C4-2B (cell line): ENCODE results near the gene C10orf105.

ENCODE experiments used
- H3K27ac ChIP-seq: fragments of 450-650 bp; 2 replicates; pipeline ENCODE4 v1.5.1; 2017
- CTCF ChIP-seq: fragments of 450-650 bp; conservative IDR thresholded peaks from 2 replicates; pipeline ENCODE4 v1.5.1; 2017; ENCODE audit warnings: mild to moderate bottlenecking
- ZFX ChIP-seq: fragments of 450-650 bp; IDR thresholded peaks from 2 replicates; pipeline ENCODE4 v1.6.1; 2017

C10orf105 gene

GRCh38 chr10:71703577-71703976 is 16.0 kb downstream of the C10orf105 start:
- no peak for TF ChIP-seq CTCF
- no peak for TF ChIP-seq ZFX
- H3K27ac ChIP-seq, result no peak overlapping the region

GRCh38 chr10:71701496-71702132 is 18.0 kb downstream of the C10orf105 start:
- no peak overlapping the region for H3K27ac ChIP-seq
- TF ChIP-seq CTCF (no peak), ZFX (no peak)

DNA sequence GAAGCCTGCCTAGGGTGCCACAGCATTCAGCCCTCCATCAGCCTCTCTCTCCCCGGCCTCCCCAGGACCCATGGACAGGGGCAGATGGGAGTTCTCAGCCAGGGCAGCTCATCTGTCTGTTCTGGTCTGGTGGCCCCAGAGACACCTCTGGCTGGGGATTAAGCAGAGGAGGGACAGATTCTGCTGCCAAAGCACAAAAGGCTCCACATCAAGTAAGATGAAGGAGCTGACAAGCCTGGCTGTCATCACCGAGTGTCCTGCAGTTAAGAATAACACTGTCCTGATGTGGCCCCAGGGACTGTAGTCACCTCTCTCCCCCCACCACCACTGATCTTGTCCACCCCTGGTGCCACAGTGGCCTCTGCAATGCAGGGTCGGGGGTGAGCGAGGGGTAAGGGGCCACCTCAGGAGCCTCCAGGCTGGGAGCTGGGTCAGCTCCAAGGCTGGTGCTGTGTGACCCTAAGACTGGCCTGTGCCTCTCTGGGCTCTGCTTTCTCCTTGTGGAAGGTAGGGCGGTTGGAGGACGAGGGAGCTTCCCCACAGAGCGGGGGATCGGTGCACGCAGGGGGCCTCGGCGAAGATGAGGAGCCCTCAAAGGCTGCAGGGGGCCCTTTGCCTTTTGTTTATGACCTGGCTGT is 18.7 kb downstream of the C10orf105 start:
- TF ChIP-seq ZFX (no peak), CTCF (no peak)
- no peak overlapping the region for H3K27ac ChIP-seq

- H3K27ac ChIP-seq, result no peak overlapping the region
- TF ChIP-seq ZFX (no peak), CTCF (no peak)
These were observed 20.8 kb downstream of the C10orf105 start for GRCh38 chr10:71698737-71699136.

GRCh38 chr10:71697938-71698709 is 21.5 kb downstream of the C10orf105 start:
- TF ChIP-seq ZFX (no peak), CTCF (no peak)
- no peak overlapping the region for H3K27ac ChIP-seq

DNA sequence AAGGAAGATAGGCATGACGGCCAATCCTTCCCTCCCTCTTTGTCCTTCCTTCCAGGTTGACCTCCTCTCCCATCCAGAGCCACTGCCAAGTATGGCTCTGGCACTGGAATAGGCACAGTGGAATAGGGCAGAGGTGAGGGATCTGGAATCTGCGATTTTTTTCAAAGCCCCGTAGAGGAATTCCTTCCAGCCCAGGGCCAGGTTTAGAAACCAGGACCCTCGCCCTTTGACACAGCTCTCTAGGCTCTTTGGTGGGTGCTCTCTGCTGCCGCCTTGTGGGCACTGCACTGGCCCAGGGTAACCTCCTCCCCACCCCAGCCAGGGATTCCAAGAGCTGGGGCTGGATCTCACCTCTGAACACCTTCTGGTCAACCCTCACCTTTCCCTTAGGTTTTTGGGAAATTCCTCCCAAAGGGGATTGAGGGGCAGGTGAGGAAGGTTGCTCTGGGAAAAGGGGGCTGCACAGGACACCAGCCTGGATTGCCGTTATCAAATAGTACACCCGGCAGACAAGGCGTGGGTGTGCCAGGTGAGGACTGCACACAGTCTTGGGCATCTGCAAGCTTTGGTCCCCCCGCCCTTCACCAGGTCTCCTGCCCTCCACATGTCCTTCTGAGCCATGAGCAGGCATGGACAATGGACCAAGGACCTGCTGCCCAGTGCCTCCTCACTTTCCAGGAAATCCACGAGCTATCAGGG is 22.8 kb downstream of the C10orf105 start:
- TF ChIP-seq CTCF (peak; percentile 98), ZFX (no peak)
- H3K27ac ChIP-seq, result no peak overlapping the region
